Measurements from ENCODE around the gene UCN2.

Gene UCN2, protein sequence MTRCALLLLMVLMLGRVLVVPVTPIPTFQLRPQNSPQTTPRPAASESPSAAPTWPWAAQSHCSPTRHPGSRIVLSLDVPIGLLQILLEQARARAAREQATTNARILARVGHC

DNA sequence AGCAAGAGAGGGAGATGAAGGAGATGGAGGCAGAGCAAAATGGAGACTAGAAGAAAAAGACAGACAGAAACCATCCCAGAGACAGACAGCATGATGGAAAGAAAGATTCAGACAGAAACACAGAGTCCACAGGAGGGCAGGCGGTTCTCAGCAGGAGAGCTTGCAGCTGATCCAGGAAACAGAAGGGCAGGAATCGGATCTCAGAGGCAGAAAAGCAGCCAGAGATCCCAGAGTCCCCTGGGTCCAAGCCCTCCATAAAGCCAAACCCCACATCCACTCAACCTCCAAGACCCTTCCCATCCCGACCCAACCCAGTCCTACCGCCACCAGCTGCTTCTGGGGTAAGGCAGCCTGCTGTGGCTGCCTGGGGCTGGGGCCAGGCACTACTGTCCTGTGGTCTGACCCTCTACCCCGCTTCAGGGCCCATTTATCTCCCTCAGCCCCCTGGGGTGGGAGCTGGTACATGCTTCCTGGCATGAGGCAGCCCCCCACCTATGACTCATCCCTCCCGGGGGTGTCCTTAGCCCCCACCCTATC, at the start of gene UCN2:
TSS of gene UCN2 (minus strand) at position 400 of the 537 bp plus-strand sequence. CDS start 657 bp downstream, outside the sequence.
- no peak for DNase-seq

DNA sequence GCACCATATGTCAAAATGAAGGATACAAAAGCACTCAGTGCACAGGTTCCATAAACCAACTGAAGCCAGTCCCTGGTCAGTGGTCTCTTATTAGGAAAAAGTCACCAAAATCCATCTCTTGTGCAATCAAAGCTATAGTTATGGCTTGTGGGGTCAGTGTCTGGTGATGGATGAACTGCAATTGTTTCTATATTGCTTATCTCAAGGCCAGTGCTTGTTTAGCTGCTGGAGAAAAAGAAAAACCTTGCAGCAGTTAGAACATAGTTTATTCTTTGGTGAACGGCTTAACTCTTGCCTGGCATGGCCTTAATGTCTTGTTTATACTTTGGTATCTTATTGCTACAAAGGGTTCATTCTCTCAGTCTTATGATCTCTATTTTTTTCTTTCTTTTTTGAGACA, 48.7 kb upstream of the UCN2 start:
- no peak for DNase-seq

DNA sequence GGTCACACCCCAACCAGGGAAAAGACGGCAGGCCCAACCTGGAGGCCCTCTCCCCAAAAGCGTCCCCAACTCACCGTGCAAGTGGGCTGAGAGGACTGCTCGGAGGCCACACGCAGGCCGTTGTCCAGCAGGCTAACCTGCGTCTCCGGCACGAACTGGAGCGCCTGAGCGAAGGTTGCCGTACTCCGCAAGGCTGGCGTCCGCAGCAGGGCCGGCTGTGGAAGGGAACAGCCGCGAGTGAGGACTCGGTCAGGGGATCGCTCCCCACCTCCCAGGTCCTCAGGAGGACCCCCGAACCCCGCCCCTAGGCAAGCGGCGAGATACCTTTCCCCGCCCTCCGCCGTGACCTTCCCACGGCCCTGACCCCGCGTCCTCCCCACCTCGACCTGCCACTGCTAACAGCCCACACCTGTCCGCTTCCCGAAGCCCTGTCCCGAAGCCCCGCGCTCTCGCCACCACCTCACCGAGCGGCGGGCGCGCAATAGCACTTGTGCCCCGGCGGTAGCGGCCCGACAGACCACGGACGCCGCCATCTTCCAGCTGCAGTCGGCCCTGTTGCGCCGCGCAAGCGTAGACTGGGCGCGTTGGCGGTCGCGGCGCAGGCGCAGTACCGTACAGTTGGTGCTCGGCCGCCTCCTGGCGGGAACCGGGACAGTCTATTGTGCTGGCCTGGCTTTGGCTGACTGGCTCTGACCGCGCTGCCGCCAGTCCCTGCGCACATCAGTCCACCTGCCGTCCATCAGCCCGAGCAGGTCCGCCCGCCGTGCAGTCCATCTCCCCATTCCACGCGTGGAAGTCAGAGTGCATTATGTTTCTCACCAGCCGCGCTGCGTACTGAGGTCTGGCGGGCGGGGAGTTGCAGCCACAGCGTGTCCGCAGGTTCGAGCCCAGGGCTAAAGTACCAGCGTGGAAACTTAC, 45.8 kb upstream of the UCN2 start, which contains the start of gene UQCRC1:
TSS of gene UQCRC1 (minus strand) at position 559 of the 918 bp plus-strand sequence. CDS start at position 533, 26 bp downstream.
- DNase-seq, result peak; percentile 94

DNA sequence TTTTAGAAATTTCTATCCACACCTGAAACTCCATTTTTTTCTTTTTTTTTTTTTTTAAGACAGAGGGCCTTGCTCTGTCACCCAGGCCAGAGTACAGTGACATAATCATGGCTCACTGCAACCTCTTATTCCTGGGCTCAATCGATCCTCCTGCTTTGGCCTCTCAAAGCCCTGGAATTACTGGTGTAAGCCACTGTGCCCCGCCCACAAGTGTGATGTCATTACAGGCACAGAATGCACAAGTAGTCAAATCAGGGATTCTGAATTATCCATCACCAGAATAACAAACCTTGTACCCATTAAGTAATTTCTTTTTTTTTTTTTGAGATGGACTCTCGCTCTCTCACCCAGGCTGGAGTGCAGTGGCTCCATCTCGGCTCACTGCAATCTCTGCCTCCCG, 43.9 kb upstream of the UCN2 start:
- peak; percentile 52 for DNase-seq

DNA sequence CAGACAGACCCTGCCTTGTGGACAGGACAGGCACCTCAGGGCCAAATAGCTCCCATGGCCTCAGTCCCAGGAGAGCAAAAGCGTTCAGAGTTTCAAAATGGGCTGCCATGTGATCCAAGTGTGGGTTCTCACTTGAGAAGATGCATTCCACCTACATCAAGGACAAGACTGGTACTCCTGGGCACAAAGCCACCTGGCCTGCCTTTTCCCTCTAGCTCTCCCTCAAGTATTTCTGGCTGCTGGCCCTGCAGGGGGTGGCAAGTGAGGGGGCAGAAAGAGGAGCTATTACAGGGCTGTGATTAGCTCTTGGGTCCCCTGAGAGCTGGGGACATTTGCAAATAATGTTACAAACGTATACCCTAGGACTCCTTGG, 38.0 kb upstream of the UCN2 start:
- DNase-seq, result no peak

DNA sequence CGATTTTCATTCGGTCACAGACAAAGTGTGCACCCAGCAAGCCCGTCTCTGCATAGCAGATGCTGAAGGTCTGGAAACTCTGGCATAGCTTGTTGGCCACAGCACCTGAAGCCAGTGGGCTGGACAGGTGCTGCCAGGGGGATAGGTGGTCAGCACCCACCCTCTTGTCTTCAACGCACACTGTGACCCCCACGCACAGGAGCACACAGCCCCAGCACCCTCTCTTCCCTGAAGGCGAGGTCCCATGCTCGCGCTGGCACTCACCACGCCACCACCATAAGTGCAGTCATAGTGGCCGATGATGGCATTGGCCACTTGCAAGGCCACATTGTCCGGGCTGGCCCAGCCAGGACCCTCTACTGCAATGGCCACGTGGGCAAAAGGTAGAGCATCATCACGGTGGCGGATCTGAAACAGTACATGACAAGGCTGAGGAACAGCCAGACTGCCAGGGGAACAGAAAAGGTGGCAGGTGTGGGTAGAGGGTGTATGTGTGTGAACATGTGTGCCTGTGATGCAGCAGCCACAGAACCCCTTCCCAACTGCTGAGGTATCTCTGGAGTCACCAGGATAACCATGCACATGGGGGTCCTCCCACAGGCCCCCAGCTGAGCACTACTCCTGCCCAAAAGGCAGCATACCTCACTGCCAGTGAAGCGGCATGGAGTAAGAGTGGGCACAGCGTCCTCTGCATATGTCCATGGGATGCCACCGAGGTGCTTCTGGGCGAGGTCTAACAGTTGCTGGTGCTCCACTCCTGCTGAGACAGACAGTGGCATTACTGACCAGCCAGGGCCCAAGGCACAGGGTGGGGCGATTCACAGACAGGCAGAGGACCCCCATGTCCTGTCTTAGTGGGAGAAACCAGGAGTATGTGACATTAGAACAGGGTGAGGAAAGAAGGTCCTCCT, 37.4 kb upstream of the UCN2 start:
- no peak for DNase-seq

DNA sequence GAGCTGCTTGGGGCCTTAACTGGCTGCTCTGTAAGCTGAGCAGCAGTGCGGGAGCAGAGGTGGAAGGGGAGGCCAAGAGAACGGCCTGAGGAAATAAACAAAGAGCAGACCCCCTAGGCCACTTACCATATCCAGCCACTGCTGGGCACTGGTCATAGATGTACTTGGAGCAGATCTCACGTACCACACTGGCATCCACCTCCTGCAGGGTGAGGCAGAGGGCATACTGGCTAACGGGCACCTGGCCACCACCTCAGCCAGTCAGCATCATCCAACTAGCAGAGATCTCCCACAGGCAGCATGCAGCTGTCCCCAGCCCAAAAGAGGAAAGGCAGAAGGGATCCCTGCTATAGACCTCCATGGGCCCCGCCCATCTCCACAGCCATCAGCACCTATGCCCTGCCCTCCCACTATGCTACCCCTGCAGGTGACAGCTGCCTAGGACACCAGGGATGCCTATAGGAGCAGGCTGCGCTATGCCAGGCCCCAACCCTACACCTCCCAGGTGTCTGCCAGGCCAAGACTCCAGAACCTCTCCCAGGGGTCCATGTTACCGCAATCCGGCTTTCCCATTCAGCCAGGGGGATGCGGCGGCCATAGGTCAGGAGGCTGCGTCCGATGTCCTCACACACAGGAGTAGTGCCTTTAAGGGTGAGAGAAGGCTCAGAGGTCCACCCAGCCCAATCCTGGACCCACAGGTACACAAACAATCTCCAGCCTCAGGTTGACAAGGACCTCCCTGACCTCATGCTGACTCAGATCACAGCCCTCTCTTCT, 36.1 kb upstream of the UCN2 start:
- DNase-seq, result no peak

DNA sequence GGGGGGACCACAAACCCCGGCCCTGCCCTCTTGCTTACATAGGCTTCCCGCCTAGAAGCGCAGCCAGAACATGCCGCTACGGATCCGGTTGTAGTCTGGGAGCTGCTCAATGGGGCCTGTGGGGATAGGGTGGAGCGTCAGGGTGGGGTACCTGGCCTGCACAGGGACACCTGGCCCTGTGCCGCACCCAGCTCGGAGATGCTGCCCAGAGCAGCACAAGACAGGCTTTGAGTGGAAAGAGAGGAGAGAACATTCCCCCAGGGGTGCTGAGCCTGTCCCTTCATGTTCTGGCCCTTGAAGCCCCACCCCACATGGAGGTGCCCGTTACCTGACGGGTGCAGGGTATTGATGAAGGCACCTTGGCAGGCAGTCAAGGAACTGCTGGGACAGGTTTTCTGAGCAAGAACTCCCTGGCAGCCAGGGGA, 35.5 kb upstream of the UCN2 start:
- no peak for DNase-seq

DNA sequence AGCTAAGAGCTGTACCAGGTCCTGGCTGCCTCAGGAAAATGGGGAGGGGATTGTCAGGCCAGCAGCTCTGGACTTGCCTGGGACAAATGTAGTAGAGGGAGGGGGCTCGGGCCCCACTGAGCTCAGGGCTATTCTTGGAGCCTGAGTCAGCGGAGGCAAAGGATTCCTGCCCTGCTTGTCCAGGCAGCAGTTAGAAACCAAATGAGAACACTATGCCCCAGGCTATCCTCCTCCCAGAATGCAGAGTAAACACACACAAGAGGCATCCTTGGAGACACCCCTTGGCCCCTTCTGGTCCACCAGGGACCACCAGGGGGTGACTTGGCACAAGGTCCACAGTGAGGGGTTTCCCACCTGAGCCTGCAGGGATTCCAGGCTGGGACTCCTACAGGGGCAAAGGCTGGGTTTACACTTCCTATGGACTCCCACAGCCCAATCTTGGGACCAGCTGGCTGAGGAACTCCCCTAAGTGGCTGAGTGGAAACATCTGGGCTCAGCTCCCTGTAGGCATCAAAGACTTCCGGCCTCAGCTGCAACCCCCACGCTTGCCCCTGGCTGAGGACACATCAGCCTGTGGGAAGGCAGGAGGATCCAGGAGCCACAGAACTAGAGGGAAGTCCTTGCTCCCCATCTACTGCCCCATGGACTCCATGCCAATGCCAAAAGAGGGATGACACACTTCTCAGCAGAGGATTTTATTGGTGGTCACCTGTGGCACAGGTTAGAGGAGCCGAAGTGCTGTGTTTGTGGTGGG, 34.9 kb upstream of the UCN2 start:
- DNase-seq, result no peak

DNA sequence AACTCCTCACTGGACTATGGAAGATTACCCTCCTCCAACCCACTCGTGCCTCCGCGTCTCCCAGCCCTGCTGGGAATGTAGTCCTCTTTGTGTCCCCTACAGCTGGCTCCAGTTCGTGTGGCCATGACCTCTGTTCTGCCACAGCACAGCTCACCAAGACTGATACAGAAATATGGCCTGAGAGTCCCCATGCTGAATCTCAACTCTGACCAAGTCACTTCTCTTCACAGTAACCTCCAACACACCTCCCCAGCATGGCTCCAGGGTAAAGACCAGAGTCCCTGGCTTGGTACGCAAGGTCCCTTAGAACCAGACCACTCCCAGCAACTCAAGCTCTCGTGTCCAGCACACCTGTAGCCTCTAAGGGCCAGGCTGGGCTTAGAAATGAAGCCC, 33.8 kb upstream of the UCN2 start:
- no peak for DNase-seq

DNA sequence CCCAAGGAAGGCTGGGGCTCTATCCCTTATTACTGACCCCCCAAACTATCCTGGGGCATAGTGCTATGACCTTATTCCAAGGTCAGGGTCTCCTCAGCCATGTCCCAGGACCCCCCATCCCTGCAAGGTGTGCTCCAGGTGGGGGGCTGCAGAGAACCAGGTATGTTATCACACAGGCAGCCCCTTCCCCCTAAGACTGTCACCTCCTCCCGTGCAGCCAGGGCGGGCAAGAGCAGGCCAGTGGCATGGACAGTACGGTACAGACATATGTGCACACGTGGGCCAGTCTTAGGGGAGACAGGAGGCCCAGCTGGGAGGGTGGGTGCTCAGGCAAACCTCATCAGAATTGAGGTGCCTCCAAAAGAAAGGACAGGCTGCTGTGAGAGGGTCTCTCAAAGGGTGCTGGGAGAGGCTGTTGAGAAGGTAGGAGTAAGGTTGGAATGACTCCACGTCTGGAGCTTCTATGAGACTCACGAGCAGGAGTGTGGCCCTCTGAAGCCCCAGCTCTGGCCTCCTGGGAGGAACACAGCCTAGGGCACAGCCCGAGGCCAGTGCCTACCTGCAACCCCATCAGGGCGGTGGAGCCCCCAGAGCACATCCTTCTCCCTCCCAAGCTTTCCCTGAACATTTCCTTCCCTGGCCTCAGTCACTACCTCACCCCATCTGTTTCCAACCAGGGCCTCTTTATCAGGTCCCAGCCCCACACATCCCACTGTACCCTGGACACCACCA, 33.3 kb upstream of the UCN2 start:
- DNase-seq, result no peak

DNA sequence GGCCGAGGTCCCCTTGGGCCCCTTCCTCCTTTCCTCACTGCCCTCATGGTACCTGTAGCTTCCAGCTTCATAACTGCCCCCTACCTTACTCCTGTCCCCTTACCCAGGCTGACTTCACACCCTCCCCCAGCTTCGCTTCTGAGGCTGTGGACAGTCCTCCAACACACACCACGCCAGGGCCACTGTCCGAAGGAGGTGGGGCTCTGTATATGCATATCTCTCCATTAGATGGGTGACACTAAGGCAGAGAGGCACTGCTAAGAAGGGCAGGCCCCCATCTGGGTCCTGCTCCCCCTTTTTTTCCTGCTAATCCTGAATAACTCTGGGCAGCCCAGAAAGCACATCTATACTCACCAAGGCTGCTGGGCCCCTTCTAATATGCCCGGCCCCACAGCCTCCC, 32.6 kb upstream of the UCN2 start:
- no peak for DNase-seq

DNA sequence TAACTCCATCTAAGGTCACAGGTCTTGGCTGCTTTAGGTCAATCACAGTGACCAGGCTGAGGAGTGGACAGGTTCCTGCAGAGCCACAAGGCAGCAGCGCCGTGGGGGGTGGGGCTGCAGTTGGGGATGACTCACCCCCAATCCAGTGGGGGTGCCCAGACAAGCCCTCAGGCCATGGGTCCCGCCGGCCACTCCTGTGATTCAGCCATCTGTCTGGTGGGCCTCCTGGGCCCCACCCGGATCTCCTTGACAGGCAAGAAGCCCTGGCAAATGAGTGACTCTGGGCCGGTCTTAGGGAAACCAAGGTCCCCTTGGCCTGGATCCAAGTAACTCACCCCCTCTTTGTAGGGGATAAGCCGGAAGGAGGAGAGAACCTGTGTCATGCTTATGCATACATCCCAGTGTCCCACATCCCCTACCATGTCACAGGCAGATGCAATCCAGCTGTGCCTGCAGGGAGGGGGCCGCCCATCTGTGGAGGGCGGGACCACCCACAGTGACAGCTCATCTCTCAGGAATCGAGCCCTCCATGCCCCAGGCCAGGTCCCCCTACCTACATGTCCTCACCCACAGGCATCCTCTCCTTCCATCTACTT, 32.0 kb upstream of the UCN2 start:
- no peak for DNase-seq

DNA sequence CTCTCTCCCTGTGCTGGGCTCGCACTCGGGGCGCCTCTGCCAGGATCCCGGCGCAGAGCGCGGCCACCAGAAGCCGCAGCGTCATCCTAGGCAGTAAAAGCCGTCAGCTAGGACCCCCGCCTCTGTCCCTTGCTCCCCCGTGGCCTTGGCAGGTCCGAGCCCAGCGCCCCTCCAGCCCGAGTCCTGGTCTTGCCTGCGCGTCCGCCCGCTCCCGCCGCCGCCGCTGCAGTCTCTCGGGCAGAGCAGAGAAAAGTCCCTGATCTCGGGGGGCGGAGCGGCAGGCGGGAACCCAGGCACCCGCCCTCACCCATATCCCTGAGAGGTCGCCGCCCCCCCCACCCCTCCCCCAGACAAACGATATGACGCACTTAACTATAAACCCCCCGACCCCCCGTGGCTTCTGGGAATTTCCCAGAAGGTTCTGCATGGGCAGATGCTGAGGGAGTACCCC, 31.5 kb upstream of the UCN2 start, which contains the start of gene COL7A1:
TSS of gene COL7A1 (minus strand) at position 255 of the 451 bp plus-strand sequence. CDS start at position 85, 170 bp downstream.
- DNase-seq, result no peak

DNA sequence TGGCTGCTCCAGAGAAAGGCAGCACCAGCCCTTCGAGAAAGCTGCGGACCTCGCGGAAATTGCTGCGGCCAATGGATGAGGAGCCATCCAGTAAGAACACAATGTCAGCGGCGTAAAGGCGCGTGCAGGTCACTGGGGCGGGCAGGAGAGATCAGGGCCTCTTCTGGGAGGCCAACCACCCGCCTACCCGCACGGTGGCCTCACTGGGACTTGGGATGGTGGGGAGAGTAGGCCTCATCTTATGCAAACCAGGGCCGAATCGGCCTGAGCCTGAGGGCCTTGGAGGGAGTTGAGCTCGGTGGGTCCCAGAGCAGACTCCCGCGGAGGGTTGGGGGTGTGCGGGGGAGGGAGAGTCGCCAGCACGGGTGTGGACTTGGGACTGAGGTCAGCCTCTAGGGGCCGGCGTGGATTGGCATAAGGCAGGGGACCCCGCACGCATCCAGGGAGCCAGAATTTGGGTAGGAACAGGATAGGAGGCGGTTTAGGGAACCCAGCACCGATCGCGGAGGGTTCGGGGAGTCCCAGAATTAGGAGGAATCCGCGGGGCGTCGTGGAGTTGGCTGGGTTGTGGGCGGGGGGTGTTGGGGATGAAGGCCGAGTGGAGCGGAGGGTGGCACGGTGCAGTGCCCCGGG, 31.0 kb upstream of the UCN2 start:
- DNase-seq, result no peak

DNA sequence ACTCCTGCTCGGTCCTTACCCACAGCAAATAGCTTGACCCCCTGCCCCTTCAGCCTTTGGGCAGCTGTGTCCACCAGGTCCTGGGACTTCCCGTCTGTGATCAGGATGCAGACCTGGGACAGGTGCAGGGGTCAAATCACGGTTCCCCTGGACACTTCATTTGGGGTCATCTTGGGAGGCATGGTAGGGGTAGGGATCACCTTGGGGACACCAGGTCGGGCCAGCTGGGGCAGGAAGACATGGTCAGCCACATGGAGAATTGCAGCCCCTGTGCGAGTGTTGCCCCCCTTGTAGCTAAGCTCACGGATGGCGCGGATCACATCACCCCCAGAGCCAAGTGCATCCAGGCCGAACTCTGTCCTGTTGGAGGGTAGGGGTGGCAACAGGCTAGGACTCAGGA, 29.8 kb upstream of the UCN2 start:
- no peak for DNase-seq

DNA sequence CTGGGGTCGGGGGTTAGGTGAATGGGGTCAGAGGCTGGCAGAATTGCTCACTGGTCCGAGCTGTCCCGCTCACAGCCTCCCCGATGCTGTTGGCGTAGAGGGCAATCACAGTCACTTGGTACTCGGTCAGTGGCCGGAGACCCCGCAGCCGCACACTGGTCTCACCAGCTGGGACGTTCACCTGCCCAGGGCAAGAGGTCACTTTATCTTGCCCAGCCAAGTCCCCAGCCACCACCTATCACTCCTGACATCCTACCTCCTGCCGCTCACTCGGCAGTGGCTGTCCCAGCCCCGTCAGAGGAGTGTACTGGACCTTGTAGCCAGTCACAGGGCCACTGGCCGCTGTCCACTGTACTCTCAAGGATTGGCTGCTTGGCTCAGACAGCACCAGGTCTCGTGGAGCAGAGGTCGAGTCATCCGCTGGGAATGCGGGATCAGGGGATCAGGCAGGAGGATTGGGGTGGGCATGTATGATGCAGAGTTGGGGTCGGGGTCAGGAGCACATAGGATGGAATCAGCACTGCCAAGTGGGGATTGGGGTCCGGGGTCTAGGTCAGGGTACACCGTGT, 29.0 kb upstream of the UCN2 start:
- no peak for DNase-seq

DNA sequence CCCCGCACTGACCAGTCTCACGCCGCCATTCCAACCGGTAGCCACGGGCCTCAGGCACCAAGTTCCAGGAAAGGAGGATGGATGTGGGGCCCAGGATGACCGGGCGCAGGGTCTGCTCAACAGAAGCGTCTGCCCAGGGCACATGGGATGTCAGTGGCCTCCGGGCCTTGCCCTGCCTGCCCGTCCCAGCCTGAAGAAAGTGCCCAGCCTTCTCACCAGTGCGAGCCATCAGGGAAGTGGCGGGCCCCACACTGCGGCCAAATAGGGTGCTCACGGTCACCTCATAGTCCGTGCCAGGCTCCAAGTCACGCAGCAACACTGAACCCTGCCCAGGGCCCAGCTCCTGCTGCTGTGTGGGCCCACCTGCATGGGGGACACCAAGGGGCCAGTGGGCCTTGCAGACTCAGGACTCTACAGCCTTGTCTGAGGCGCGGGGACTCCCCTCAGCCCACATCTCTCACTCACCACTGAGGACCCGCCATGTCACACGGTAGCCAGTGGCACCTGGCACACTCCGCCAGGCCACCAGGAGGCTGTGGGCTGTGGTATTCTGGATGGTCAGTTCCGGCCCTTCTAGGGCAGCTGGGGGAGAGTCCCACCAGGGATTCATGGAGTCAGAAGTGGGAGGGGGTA, 28.4 kb upstream of the UCN2 start:
- DNase-seq, result no peak

DNA sequence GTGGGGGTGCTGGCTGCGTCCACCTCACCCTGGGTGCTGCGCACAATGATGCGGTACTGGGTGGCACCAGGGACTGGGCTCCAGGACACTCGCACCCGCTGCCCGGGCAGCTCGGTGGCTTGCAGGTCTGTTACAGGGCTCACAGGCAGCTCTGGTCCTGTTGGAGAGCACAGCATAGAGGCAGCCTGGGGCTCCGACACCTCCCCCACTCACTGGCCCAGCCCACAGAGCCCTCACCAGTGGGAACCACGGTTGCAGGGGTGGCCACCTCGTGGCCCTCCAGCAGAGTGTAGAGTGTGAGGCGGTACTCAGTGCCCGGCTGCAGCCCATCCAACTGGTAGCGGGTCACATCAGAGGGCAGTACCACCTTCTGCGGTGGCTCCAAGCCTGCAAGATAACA, 27.9 kb upstream of the UCN2 start:
- DNase-seq, result no peak

Measured in activated CD4-positive, alpha-beta T cell treated with anti-CD3 and anti-CD28 coated beads for 48 hours (primary cell).